GM21447 (cell line): ENCODE measurements around the gene LGALS7B.
"Not testable (repeated sequence)": the region's sequence is repeated elsewhere in the genome, so short reads cannot be mapped to it uniquely, and the experiment has no call there.

ENCODE experiments used
- ATAC-seq: cut with Tn5 transposase; IDR thresholded peaks from one replicate; pipeline ENCODE4 v1.9.1; 2021; ENCODE audit not compliant: unreplicated experiment

The LGALS7B gene

GRCh38 chr19:38793671-38794070 lies 4.7 kb downstream of the LGALS7B start:
- ATAC-seq = no peak

DNA sequence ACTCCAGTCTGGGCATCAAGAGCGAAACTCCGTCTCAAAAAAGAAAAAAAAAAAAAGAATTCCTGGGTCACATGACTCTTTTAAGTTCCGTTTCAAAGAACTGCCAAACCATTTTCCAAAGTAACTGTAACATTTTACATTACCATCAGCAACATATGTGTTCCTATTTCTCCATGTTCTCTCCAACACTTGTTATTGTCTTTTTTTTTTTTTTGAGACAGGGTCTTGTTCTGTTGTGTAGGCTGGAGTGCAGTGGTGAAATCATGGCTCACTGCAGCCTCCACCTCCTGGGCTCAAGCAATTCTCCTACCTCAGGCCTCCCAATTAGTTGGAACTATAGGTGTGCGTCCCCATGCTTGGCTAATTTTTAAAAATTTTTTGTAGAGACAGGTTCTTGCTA lies 6.5 kb downstream of the LGALS7B start:
- no peak for ATAC-seq

DNA sequence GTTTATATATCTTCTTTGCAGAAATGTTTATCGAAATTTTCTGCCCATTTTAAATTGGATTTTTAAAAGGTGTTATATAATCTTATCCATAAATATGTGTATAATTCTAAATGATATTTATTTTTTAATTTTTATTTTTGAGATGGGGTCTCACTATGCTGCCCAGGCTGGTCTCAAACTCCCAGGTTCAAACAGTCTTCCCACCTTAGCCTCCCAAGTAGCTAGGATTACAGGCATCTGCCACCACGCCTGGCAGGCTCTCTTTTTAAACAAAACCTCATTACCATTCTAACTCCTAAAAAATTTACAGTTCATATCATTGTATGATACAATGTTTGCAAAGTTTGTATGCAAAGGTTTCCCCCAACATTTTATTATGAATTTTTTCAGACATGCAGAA lies 7.2 kb downstream of the LGALS7B start:
- no peak for ATAC-seq

DNA sequence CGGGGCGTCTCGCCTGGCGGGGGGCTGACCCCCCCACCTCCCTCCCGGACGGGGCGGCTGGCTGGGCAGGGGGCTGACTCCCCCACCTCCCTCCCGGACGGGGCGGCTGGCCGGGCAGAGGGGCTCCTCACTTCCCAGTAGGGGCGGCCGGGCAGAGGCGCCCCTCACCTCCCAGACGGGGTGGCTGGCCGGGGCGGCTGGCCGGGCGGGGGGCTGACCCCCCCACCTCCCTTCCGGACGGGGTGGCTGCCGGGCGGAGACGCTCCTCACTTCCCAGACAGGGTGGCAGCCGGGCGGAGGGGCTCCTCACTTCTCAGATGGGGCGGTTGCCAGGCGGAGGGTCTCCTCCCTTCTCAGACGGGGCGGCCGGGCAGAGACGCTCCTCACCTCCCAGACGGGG lies 8.8 kb downstream of the LGALS7B start:
- ATAC-seq = not testable (repeated sequence)

DNA sequence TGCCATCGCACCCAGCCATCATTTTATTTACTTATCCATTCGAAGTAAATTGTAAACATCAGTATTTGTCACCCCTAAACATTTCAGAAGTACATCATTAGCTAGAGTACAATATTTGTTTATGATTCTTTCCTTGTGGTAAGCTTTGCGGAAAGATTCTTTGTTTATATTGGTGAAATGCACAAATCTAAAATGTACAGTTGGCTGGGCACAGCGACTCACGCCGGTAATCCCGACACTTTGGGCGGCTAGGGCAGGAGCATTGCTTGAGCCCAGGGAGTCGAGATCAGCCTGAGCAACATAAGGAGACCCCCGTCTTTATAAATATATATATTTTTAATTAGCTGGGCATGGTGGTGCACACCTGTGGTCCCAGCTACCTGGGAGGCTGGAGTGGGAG lies 10.1 kb downstream of the LGALS7B start:
- ATAC-seq = no peak

DNA sequence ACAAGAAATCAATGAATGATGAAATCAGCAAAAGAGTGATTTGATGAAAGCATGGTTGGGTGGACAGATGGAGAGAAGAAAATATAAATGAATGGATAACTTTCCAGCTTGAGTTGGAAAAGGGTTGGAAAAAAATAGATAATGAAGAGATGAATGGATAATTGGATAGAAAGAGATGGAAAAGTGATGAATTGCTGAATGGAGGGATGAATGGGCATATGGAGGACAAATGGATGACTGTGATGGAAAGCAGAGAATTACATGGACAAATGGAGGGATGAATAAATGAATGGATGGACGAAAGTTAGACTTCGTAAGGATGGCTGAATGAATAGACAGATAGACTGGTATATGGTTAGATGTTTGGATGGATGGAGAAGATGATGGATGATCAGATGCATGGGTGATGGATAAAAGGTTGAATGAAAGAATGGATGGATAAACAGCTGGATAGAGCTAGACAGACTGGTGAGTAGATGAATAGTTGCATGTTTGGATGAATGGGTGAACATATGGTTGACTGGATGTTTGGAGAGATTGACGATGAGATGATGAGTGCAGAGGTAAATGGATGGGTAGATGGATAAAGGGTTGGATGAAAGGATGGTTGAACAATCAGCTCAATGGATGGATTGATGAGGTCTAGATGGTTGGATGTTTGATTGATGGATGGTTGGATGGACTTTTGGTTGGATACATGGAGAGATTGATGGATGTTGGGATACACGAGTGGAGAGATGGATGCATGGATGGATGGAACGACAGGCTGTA lies 11.8 kb downstream of the LGALS7B start:
- no peak for ATAC-seq

GRCh38 chr19:38801359-38802095 lies 12.5 kb downstream of the LGALS7B start:
- no peak for ATAC-seq

DNA sequence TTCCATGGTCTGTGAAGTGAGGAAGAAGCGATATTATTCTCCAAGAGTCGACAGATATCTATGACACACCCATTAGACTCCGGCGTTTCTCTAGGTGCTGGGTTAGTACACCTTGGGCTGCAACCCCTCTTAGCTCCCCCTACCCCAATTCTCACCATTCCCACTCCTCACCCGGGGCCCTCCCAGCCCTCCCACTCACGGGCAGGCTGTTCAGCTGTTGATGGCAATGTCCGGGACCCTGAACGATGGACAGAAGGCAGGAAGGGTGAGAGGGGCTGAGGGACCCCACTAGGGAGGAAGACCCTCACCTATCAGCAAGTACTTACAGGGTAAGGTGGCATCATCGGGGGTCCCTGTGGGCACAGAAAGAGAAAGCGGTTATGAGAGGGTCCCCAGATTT lies 14.5 kb downstream of the LGALS7B start:
- ATAC-seq = no peak

DNA sequence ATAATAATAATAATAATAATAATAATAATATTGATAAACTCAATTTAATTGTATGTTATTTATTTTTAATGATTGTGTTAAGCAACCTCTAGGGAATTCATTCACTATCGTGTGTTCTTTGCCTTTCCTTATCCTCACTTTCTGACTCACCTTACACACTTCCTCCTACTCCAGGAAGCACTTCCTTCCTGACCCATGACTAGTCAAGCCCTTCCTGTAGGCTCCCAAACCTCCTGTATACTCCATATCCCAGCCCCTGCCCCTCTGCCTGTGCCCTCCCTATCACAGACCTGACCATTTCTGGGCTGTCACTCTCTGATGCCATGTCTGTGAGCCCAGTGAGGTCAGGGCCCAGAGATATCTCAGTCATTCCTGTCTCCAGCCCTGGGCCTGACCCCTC lies 16.2 kb downstream of the LGALS7B start:
- ATAC-seq = no peak

DNA sequence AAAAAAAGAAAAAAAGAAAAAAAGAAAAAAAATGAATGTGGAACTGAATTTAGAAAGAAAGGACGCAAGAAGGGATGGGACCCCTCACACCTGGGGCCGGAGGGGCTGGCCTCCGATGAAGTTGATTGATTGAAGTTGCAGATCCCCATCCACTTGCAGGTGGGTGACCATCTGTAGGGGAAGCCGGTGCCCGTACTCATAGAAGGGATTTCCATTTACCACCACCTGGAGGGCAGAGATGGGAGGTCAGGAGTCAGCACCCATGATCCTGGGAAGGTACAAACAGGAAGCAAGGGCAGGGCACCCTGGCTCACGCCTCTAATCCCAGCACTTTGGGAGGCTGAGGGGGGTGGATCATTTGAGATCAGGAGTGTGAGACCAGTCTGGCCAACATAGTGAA lies 17.4 kb downstream of the LGALS7B start:
- no peak for ATAC-seq

DNA sequence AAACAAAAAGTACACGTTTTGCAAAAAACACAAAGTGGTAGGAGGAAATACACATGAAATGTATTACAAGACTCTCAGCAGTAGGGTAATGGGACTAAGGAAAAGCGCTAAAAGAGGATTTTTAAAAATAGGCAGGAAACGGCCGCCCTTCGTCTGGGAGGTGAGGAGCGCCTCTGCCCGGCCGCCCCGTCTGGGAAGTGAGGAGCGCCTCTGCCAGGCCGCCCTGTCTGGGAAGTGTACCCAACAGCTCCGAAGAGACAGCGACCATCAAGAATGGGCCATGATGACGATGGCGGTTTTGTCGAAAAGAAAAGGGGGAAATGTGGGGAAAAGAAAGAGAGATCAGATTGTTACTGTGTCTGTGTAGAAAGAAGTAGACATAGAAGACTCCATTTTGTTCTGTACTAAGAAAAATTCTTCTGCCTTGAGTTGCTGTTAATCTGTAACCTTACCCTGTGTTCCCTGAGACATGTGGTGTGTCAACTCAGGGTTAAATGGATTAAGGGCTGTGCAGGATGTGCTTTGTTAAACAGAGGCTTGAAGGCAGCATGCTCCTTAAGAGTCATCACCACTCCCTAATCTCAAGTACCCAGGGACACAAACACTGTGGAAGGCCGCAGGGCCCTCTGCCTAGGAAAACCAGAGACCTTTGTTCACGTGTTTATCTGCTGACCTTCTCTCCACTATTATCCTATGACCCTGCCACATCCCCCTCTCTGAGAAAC lies 18.5 kb downstream of the LGALS7B start:
- not testable (repeated sequence) for ATAC-seq

DNA sequence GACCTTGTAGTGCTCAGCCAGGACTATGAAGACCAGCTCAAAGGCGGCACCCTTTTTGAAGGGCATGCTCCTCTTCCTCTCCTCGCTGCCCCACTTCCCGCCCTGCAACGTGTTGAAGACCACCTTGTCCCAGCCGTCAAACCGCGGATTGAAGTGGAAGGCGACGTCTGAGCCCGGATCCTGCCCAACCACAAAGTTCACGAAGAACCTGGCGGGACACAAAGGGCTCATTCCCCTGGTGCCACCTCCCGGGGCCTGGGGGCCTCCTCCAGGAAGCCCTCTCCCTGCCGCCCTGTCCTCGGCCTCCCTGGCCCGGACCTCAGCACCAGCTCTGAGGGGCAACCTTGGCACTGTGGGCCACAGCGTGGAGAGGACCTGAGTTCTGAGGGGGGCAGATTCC lies 19.7 kb downstream of the LGALS7B start:
- ATAC-seq = no peak

DNA sequence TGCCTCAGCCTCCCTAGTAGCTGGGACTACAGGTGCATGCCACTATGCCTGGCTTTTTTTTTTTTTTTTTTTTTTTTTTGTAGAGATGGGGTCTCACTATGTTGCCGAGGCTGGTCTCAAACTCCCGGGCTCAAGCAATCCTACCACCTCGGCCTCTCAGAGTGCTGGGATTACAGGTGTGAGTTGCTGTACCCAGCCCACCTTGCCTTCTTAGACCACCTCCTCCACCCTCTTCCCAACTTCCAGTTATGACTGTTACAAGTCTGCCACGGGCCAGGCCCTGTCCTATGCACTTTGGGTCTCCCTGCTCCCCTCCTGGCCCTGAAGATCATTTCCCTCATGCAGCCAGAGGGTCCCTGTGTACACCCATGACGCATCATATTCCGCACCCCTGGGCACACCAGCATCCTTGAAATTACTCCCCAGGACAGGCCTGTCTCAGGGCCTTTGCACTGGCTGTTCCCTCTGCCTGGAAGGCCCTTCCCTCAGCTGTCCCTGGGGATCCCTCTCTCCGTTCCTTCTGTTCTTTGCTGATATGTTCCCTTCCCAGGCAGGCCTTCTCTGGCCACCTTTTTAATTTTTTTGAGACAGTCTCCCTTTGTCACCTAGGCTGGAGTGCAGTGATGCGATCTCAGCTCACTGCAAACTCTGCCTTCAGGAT lies 20.7 kb downstream of the LGALS7B start:
- ATAC-seq = no peak

- no peak for ATAC-seq
Measured at GRCh38 chr19:38812009-38812840, 23.2 kb downstream of the LGALS7B start.

DNA sequence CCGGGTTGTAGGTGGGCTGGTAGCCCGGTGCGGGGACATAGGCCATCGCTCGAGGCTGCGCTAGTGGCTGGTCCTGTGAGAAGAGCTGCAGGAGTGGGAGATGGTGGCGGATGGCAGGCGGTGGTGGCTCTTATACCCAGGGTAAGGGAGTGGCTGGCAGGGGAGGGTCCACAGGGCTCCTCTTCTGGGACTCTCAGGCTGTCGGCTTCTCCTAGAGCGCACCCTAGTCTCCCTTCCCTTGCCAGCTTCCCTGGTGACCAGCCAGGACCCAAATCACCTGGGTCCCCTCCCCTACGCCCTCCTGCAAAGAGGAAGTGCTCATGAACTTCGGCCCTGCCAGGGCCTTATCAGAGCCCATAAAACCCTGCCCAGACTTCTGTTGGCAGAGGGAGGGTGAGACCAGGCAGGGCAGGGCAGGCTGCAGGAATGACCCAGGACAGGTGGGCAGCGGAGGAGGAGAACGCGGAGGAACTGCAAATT lies 23.9 kb downstream of the LGALS7B start, which contains the start of gene LGALS4:
Gene LGALS4 (minus strand): TSS at position 105 of the 480 bp plus-strand sequence. CDS start 59 bp downstream, at position 46.
- no peak for ATAC-seq

DNA sequence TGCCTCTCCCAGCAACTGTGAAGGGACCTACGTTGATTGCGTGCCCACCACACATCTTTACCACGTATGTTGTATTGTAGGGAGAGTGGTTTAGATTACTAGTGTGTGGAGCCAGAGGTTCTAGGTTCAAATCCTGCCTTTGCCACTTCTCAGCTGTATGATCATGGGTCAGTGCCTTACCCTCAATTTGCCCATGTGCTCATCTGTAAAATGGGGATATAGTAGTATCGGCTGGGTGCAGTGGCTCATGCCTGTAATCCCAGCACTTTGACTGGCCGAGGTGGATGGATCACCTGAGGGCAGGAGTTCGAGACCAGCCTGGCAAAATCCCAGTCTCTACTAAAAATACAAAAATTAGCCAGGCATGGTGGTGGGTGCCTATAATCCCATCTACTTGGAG lies 24.3 kb downstream of the LGALS7B start:
- no peak for ATAC-seq

DNA sequence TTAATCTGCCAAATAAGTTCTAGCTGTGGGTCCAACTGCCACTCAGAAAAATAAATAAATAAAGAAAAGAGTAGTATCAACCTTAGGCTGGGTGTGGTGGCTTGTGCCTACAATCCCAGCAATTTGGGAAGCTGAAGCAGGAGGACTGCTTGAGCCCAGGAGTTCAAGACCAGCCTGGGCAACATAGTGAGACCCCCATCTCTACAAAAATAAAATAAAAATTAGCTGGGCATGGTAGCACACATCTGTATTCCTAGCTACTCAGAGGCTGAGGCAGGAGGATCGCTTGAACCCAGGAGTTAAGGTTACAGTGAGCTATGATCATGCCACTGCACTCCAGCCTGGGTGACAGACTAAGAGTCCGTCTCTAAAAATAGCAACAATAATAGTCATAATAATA lies 24.9 kb downstream of the LGALS7B start:
- ATAC-seq = not testable (repeated sequence)

DNA sequence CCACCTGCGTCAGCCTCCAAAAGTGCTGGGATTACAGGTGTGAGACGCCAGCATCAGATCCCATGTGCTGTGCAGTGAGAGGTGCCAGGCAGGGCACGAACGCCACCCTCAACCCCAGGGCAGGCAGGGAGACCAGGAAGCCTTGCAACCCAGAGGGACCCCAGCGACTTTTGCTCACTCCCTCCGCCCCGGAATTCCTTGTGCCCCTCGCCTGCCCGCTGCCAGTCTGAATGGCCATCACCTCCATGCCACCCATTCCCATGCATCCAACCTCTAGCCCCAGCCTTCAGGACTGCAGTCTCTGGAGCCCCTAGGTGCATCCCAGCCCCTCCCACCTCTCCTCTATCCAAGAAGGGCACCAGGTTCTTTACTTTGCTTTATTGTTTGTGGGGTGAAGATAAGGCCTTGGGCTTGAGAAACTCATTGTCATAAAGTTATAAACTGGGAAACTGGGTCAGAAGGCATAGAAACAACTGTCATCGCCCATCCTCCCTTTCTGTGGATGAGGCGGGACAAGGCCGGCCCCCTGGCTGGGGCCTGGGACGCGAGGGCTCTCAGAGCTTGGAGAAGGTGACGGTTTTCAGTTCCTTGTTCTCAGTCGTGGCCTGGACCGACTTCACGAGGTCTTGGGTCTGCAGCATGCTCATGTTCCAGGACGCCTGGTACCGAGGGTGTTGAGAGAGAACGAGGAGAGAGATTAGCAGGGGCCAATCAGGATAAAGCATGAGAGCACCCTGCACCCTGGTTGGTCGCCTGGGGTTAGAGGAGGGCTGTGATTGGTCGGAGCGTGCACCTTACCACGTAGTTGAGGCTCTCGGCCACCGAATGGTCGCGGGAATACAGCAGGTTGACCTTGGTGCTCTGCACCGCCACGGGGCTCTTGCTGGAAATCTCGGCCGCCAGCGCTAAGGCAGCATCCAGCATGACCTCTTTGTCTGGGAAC lies 26.3 kb downstream of the LGALS7B start:
- no peak for ATAC-seq

- ATAC-seq = no peak
Measured at GRCh38 chr19:38816131-38816750, 27.2 kb downstream of the LGALS7B start.
